GM12864 (cell line): ENCODE measurements around the gene CALML5.

Experiments
- DNase-seq: peaks from one replicate; pipeline ENCODE4 v3.0.0-alpha.2; 2011; ENCODE audit warnings: low read depth
- H3K4me3 ChIP-seq: 2 replicates; pipeline ENCODE4 v1.5.1; 2011; ENCODE audit warnings: mild to moderate bottlenecking, low read depth, low read length, control low read depth
- TF ChIP-seq, protein P1 (sequence below): IDR thresholded peaks from 2 replicates; pipeline ENCODE4 v1.5.1; 2011; ENCODE audit warnings: low read depth, mild to moderate bottlenecking, moderate library complexity, low read length, control low read depth, inconsistent platforms; ENCODE audit errors: missing control alignments

Gene CALML5

DNA sequence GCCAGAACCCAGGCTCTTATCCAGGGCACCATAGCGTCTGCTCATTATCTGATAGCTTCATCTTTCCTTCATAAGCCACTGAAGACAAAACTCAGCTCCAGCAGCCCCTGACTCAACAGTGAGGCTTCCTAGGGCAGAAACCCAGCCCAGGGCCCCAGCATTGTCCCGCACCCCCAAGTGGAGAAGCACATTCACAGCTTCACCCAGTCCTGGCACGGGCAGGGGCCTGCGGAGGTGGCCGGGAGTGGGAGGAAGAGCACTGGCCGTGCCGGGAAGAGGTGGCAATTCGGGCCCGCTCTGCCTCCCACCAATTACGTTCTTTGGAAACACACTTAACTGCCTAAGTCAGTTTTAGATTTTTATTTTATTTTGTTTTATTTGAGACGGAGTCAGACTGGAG lies 10.3 kb upstream of the CALML5 start:
- DNase-seq = no peak
- TF ChIP-seq, protein P1, sequence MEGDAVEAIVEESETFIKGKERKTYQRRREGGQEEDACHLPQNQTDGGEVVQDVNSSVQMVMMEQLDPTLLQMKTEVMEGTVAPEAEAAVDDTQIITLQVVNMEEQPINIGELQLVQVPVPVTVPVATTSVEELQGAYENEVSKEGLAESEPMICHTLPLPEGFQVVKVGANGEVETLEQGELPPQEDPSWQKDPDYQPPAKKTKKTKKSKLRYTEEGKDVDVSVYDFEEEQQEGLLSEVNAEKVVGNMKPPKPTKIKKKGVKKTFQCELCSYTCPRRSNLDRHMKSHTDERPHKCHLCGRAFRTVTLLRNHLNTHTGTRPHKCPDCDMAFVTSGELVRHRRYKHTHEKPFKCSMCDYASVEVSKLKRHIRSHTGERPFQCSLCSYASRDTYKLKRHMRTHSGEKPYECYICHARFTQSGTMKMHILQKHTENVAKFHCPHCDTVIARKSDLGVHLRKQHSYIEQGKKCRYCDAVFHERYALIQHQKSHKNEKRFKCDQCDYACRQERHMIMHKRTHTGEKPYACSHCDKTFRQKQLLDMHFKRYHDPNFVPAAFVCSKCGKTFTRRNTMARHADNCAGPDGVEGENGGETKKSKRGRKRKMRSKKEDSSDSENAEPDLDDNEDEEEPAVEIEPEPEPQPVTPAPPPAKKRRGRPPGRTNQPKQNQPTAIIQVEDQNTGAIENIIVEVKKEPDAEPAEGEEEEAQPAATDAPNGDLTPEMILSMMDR = no peak
- H3K4me3 ChIP-seq = no peak overlapping the region

DNA sequence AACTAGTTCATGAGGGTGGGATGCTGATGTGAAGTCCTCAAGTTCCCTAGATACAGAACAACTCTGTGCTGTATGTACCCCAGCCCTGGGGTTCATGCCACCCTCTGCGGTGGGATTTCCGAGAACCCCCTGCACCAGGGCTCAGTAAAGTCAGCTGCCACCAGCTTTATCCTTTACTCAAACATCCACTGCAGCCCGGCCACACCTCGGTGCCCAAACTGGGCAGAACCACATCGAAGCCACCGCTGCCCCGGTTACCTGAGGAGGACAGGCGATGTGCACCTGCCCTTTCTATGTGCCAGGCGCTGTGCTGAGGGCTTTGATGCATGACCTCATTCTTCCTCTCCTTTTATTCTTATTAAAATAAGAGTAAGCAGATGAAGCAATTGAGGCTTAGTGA lies 9.9 kb upstream of the CALML5 start:
- H3K4me3 ChIP-seq = no peak overlapping the region
- DNase-seq = no peak
- TF ChIP-seq, protein P1 = no peak

DNA sequence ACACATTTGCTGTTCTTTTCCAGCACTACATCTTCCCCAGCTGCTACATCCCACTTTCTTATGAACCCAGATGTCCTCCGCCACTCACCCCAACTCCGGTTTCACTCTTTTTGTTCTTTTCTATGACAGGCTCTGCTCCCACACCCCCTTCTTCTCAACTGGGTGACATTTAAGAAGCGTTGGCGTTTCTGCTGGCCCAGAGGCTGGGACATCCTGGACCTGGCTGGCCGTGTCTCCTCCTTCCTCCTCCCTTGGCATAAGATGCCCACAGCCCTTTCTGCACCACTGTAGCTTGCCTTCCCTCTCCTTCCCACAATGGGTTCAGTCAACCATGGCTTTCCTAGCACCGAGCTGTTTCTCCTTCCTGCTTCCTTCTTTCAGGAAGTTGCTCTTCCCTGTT lies 9.4 kb upstream of the CALML5 start:
- TF ChIP-seq, protein P1 = no peak
- H3K4me3 ChIP-seq = no peak overlapping the region
- no peak for DNase-seq

DNA sequence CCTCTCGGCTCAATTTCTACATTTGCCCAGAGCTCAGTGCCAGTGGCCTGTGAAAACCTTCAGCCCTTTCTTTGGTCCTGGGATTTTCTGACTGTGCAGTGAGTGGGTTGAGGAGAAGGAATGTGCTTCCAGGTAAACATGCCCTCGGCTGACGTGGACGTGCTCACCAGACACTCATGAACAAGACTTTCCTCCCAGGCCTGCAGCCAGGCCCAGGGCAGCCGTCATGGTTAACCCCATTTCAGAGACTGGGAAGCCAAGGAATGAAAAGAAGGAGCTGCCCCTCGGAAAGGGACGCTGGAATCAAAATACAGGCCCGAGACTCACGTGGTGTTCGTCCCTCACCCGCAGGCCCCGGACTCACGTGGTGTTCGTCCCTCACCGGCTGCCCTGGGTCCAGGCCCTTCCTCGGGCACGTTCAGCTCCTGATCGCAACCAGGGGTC lies 8.8 kb upstream of the CALML5 start:
- no peak overlapping the region for H3K4me3 ChIP-seq
- TF ChIP-seq, protein P1 = no peak
- no peak for DNase-seq

DNA sequence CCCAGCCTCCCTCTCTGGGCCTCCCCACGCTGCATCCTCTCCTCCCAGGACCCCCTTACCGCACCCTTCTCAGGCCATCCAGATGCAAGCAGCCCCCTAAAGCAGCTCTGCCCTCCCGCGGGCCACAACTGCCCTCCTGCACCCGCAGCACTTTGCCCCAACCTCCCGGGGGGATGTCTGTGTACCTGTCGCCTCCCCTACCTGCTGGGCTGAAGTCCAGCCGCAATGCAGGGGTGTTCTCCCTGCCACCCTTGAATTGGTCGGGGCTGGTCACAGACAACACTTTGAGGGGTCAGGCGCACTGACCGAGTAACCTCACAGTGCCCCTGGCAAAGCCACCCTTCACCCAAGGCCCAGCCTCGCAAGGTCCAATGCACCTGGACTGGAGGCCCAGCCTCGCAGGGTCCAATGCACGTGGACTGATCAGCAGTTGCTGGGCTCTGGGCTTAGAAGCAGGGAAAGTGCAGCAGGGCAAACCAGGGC lies 8.3 kb upstream of the CALML5 start:
- no peak overlapping the region for H3K4me3 ChIP-seq
- DNase-seq = no peak
- TF ChIP-seq, protein P1 = no peak

DNA sequence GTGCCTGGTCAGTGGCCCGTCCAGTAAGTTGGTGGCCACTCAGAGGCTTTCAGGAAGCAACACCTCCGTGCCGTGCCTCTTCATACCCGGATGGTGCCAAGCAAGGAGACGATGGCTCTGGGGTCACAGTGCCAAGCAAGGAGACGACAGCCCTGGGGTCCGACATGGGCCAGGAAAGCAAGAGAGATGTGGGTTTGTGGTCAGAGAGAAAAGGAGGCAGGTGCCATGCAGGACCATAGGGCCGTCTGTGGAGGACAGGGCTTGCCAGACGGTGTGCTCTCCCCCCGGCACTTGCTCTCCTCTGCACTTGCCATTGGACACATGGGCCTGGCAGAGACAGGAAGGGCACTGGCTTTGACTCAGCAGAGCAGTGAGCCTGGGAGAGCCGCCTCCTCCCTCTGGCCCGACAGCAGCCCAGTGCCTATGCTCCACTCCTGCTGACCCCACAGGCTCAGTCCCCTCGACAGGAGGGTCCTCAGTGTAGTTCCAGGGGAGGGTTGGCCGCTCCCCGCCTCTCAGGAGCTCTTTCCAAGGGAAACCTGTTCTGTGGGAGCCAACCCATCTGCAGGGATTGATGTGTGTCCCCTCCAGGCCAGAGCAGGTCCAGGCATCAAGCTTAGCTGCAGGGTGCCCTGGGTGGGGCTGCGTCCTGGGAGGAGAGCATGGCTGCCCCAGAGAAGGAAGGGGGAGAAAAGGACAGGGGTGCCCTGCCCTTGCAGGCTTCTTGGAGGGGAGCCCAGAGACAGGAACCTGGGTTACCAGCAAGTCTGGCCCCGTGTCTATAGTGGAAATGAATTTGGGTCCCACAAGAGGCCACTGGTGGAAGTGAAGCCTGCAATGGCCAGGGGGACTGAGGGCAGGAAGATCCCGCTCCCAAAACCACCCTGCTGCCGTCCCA lies 7.6 kb upstream of the CALML5 start:
- H3K4me3 ChIP-seq = no peak overlapping the region
- TF ChIP-seq, protein P1 = no peak
- DNase-seq = no peak
